Renal cortex interstitium (tissue), 11 donors: Measurements from ENCODE around the gene FSD1L. TPM values are rescaled to one million over a fixed set of nuclear protein-coding genes. Genes with fewer than 3 reads are reported as not detected.
A peak's percentile ranks its signal among the peaks of the same experiment; 100 is the strongest.
"Not testable (repeated sequence)": the region's sequence is repeated elsewhere in the genome, so short reads cannot be mapped to it uniquely, and the experiment has no call there.

Experiments
- DNase-seq, 11 donors: peaks; one replicate each; pipeline ENCODE4 v3.0.0-alpha.2; 2013; ENCODE audit warnings: low read depth in 9 of 11, low spot score in 4 of 11; ENCODE audit errors: extremely low read depth in 1 of 11
- polyA plus RNA-seq, 3 donors: library from polyadenylated mRNA; unstranded; fragments of 120-200 nt; gene quantifications; one replicate each; pipeline ENCODE4 v1.2.1, GENCODE V29; 2013; ENCODE audit not compliant: insufficient read length in 3 of 3

Gene FSD1L
- polyA plus RNA-seq, 3 donors = 8.5 to 11.9 (median 9.6) TPM

DNA sequence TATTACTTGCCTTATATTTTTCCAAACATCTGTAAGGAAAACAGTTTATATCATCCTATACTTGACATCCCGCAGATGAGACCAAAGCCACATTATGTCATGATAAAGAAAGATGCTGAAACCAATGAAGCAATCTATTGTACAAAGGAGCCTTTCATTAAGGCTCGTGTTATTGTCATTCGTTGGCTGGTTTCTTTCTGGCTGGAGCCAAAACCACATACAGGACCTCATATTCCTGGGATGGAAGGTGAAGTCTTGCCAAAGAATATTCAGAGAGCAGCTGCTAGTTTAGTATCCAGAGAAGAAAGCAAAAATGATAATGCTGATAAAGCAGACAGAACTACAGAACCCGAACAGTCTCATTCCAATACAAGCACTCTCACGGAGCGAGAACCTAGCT lies 73.2 kb downstream of the FSD1L start:
- DNase-seq = not testable (repeated sequence)

- not testable (repeated sequence) for DNase-seq
Measured at GRCh38 chr9:105522618-105523385, 75.0 kb downstream of the FSD1L start.

GRCh38 chr9:105531530-105531929 lies 83.7 kb downstream of the FSD1L start:
- DNase-seq = no peak

GRCh38 chr9:105535920-105536668 lies 88.3 kb downstream of the FSD1L start:
- DNase-seq = no peak

GRCh38 chr9:105539452-105539851 lies 91.6 kb downstream of the FSD1L start:
- no peak for DNase-seq

GRCh38 chr9:105541838-105542237 lies 94.0 kb downstream of the FSD1L start:
- DNase-seq = no peak

DNA sequence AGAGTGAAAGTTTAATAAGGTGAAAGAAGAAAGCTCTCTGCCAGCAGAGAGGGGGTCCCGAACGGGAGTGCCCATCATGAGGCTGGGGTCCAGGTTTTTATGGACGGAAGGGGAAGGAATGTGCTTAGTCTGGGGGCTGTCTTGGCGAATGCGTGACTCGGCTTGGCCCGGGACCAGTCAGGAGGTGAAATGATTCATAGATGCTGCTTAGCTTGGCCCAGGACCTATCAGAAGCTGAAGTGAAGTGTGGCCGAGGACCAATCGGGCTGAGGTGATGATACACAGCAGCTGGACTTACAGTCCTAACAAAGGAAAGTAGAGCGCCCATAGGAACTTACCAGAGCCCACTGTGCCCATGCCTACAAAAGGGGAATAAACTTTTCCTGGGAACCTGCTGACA lies 106.2 kb downstream of the FSD1L start:
- no peak for DNase-seq

- DNase-seq = peak; percentile 65 to 84 (median 80)
Measured at GRCh38 chr9:105557804-105558610, 110.2 kb downstream of the FSD1L start, which contains the start of gene FKTN. Gene FKTN (plus strand): TSS chr9:105558131. CDS start chr9:105575033, 16,902 bp downstream.

GRCh38 chr9:105572455-105572854 lies 124.6 kb downstream of the FSD1L start:
- DNase-seq = no peak

- DNase-seq = not testable (repeated sequence)
Measured at GRCh38 chr9:105579952-105580351, 132.1 kb downstream of the FSD1L start.

GRCh38 chr9:105581550-105581949 lies 133.7 kb downstream of the FSD1L start:
- DNase-seq = not testable (repeated sequence)

GRCh38 chr9:105593145-105593544 lies 145.3 kb downstream of the FSD1L start:
- DNase-seq = no peak

Other genes starting within 250 kb of the FSD1L start
- gene SLC44A1, start 203.4 kb upstream of the FSD1L start, polyA plus RNA-seq = 10 to 100 TPM; 47.1 to 50.2 (median 49.7) TPM
- gene FKTN, start 110.1 kb downstream of the FSD1L start, polyA plus RNA-seq = 10 to 100 TPM; 22.6 to 33.2 (median 23.6) TPM
- gene TAL2, start 214.4 kb downstream of the FSD1L start, polyA plus RNA-seq = 1 to 10 TPM; 1.7 to 3.5 (median 3.0) TPM
- gene TMEM38B, start 246.5 kb downstream of the FSD1L start, polyA plus RNA-seq = 10 to 100 TPM; 38.4 to 47.0 (median 43.5) TPM